ENCODE data around the gene GORASP1.

The GORASP1 gene

DNA sequence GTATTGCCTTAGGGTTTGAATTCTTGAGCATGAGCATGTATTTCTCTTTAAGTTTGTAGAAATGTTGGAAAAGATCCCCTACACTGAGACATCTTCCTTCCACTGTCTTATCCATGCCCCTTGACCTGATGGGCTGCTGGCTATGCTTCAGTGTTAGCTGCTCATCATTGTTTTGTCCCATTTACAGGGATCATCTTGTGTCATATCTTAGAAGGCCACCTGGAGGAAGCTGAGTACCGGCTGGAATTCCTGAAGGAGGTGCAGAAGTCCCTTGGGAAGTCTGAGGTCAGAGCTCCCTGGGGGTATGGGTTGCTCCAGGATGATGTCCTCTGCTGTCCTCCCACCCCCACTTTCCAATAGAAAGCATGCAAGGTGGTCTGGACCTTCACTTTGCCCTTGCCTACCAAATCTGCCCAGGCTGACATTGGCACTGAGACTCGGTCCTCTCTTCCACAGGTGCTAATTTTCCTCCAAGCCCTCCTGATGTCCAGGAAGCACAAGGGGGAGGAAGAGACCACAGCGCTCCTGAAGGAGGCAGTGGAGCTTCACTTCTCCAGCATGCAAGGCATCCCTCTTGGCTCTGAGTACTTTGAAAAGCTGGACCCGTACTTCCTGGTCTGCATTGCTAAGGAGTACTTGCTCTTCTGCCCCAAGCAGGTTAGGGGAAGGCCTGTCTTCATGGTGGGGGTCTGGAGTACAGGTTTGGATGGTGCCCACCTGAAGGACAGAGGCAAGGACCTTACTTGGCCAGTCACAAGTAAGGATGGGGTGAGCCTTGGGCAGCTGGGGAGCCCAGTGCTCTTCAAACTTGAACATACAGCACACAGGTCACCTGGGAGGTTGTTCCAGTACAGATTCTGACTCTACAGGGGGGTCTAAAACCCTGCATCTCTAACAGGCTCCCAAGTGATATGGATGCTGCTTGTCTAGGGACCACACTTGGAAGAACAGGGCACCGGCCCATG is 17.7 kb upstream of the GORASP1 start:
- no peak for DNase-seq

DNA sequence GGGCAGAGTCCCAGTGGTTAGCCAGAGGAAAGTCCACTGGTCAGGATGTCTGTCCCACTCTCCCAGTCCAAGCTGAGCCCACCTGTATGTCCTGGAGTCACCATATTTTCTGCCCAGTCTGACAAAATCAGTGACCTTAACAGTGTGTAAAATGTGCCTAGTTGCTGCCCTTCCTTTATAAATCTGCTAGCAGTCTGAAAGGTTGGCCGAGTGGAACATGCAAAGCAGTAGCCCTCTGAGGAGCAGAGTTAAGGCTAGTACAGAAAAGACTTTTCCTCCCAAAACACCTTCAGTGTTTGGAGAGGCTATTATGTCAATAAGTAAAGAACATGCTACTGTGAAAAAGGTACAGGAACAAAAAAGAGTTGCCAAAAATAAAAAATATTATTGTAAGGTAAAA is 15.4 kb upstream of the GORASP1 start:
- no peak for DNase-seq

DNA sequence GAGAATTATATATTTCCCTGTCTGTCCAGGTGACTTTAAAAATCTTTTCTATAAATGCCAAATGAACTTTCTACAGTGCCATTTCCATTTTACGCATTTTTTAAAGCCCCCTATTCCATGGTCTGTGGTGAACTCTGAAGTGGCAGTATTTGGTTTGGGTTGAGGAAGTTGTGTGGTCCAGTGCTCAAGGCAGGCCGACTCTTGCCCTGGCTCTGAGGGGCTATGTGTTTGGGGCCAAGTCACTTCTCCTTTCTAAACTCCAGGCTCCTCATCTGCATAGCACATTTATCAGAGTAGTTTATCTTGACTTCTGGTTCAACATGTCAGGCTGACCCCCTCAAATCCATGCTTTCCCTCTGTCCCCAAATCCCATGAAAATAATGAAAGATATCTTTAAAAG is 14.2 kb upstream of the GORASP1 start:
- no peak for DNase-seq

DNA sequence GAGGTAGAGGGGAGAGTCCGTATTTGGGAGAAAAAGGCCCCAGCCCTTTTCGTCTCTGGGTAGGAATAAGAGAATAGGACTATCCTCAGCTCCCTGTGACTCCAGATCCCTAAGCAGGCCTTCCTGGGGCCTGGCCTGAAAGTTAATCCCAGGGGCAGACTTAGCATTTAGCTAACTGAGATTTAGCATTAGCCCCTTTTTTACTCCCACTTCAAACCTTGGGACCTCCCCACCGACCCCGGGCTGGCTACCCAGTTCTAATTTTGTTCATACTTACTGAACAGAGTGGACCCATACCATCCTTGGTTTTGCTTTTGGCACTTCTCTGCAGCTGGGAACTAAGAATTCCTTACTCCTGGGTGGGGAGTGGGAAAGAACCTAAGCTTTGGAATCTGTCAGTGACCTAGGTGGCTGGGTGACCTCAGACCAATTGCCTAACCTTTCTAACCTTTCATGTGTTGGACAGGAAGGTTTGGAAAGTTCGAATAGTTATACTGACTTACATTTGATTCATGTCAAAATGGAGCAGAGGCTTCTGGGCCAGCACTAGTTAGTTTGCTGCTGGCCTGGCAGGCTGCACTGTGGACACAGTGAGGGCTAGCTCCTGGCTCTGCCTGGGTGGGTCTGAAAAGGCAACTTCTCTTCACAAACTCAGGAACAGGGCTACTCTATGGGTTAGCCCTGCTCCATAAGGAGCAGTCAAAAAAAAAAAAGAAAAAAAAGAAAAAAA is 11.7 kb upstream of the GORASP1 start:
- DNase-seq, result no peak

DNA sequence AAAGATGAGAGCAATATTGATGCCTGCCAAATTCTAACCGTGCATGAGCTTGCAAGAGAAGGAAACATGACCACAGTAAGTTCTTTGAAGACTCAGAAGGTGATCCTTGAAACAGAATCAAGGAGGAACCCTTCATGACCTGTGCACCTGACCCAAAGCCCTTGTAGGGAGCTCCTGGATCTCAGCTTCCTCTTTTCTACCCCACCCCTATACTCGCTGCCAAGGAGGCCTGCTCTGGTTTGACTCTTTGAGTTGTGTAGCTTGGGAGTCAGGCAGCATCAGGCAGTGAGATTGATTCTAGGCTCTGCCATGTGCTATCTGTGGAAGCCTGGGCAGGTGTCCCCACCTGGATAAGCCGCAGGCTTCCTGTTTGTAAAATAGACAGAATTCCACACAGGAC is 10.7 kb upstream of the GORASP1 start:
- no peak for DNase-seq

DNA sequence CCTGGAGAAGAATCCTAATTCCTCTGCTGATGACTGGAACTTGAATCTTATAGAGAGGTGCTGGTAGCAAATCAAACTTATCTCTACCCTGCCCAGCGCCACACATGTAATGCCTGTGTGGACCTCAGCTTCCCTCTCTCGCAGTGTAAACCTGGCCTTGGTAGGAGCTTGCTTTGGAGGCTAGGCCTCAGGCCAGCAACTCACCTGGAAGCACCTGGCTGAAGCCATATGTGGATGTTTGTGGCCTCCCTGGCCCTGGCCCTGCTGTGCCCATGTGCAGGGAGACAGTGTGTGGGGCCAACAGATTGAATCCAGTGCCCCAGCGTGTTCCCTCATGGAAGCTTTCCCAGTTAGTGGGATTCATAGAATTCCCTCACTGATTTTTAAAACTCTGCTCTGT is 8.4 kb upstream of the GORASP1 start:
- no peak for DNase-seq

DNA sequence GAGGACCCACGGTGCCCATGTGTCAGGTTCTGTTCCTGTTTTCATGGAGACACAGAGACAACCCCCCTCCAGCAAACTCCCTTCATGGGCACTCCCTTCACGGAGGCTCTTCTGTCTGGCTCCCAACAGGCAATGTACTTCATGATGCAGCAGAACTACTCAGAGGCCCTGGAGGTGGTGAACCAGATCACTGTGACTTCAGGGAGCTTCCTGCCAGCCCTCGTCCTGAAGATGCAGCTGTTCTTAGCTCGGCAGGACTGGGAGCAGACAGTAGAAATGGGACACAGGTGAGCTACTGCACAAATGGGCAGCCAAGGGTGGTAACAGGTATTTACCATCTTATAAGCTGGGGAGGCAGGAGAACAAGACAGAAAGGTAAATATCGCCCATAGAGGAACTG is 7.0 kb upstream of the GORASP1 start:
- DNase-seq, result no peak

DNA sequence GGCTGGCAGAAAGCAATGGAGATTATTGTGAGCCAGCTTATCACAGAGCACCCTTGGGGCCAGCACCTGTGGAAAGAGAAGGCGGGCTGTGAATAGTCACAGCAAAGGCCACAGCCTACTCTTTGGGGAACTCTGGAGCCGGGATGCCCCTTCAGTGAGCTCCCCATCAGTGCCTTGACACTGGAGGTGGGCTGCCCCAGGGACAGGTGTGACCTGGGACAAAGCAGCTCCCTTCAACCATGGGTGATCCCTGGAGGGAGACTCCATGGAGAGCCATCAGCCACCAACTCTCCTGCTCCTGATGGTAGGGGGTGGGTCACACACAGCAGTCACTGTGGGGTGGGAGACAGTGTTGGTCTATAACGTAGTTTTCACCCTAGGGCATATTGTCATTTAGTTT is 5.9 kb upstream of the GORASP1 start:
- no peak for DNase-seq

DNA sequence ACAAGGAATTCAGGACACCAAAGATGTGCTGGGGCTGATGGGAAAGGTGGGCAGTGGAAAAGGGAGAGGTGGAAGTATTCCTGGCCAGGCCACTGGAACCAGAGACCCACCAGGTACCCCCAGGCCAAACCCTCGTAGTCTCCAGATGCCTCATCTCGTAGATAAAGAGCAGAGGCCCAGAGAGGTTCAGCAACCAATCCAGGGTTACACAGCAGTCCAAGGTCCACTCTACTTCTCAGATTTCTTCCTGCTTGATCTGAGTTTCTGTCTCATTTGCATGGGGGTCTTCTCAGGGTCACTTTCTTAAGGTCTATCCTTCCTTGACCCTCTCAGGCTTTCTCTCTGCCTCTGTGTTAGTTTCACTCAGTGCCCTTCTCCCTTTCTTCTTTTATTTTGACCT is 5.1 kb upstream of the GORASP1 start:
- DNase-seq, result no peak

DNA sequence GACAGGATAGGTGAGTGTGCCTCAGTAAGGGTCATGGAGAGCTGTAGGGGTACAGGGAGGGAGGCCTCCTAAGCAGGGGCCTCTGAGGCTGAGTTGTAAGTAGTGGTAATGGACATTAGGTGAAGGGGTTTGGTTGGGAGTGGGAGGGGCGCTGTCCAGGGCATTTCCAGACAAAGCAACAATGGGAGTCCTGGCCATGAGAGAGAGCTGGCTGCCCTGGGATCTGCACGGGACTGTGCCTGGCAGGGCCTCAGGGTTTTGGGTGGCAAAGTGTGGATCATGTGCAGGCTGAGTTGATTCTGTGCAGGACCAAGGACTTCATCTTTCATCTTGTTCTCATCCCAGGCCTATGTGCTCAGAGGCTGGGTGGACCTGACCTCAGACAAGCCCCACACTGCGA is 4.7 kb upstream of the GORASP1 start:
- DNase-seq, result no peak

DNA sequence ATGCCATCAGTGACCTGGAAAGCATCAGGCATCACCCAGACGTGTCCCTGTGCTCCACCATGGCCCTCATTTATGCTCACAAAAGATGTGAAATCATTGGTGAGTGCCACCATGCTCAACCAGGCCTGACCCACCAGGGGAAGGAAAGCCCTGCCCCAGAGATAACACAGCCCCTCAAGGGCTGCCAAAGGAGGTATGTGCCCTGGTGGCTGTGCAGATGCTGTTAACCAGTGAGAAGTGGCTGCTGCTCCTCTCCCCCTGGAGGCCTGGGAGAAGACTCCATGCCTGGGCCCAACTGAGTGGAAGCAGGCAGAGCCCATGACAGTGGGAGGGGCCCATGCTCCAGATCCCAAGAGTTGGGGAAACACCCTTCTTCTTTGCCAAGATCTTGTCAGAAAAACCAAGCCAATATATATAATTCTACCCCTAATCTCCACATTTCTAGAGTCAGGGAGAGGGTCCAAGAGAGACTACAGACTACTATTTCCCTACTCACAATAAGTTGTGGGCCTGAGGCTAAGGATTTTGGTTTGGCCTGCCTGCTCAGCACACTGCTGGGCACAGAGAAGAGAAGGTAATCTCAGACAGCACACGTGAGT is 2.7 kb upstream of the GORASP1 start:
- no peak for DNase-seq

DNA sequence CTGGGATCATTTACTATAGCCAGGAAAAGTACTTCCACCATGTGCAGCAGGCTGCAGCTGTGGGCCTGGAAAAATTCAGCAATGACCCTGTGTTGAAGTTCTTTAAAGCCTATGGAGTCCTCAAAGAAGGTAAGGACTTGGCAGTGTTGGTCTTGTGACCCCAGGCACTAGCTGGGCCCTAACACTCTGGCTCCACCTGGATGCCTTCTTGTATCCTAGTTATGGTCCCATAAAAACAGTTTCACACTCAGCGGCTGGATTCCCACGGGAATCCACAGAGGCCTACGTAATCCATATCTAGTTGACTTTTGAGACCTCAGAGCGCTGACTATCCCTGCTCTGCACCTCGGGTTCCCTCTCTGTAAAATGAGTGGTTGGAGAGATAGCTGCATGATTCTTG is 1.7 kb upstream of the GORASP1 start:
- no peak for DNase-seq

DNA sequence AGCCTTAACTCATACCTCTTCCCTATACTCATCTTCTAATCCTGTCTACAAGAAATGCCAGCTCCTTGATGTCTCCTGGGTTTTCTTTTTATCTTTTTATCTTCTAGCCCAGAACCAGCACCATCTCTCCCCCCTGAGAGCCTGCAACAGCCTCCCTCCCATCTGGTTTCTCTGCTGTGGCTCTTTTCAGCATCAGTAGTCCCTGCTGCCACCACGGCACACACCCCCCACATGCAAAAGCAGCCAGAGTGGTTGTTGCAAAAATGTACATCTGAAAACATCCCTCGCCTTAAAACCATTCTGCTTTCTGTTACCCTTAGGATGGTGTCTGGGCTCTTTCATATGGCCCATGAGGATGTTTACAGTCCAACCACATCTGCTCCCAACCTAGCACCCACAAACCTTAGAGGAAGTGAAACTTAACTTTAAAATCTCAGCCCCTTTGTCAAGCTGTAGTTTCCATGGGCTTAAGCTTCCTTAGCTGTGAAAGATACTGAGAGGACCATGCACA is 828 bp upstream of the GORASP1 start:
- DNase-seq, result no peak

DNA sequence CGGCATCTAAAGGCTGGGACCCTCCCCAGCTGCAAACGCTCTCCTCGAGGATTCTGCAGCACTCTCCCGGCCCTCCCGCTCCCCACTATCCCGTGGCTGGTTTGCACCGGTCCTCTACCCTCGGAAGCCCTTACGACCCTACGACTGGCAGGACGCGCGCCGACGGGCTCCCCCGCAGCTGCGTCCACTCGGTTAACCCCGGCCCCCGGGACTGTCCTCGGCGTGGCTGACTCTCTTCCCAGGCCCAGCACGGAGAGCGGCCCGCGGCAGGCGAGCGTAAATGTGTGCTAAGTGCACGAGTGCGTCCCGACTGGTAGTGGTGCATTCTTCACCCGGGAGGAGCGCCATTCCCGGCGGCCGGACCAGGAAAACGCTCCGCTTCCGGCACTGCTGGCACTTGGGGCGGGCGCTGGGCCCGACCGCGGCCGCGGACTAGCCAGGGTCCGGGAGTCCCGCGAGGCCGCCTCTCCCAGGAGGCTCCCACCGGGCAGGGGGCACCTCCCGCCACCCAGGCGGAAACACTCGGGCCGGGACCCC is 508 bp downstream of the GORASP1 start:
- DNase-seq, result no peak

DNA sequence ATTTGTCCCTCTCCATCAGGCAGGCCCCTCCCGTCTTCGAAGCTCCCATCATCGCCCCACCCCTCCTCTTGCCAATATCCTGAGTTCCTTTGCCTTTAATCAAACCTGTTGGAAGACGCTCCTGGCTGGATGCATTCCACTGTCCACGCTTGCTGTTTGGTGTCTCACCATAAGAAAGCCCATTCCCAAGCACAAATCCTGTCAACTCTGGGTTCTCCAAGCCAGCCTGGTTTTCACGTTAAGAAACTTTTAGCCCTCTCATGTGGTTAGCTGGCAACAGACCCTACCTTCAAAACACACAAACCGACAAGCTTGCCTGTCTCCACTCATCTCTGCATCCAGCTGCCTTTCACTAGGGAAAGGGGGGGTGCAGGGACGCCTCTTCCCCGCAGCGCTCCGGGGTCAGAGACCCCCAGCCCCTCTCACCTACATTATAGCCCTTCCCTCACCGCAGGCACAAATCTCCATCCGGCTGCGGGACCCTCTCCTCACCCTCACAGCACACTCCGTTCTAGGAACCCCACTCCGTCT is 1.1 kb downstream of the GORASP1 start:
- no peak for DNase-seq

DNA sequence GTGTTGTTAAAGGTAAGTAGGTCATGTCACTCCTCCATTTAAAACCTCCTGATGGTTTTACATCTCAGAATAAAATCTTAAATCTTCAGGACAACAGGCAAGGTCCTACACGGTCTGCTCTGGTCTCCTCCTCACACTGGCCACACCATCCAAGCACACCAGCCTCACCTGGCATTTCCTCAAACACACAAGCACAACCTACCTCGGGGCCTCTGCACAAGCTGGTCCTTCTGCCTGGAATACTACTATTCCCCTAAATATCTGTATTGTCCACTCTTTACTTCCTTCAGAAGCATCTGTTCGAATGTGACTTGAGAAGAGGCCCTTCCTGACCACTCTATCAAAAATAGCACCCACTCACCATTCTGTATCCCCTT is 1.8 kb downstream of the GORASP1 start:
- DNase-seq, result no peak

DNA sequence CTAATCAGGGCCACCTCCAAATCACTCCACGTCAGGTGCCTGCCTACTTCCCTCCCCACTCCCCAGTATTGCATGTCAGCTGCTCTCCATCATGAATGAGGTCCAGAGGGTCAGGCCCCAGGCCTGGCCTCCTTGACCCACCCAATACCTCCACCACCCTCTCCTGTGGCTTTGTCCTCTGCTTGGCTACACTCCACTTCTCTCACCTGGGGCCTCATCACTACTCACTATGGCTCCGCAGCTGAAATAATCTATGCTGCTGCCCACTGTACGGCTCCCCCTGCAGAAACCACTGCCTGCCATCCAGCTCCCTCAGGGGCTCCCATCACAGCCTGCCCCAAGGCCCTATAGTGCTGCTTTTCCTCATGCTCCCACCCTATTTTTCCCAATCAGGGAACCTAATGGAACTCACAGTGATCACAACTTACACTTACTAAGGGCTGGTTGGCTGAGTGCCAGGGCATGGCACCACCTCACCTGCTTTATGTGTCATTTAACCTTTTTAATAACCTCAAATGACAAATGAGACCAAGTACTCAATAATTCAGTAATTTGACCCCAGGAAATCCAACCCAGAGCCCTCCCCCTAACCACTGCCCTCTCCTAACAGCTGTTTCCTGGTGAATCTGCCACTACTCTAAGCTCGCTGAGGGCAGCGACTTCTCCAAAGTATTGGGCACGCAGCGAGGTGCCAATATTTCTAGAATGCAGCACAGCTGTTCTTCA is 2.3 kb downstream of the GORASP1 start:
- no peak for DNase-seq

DNA sequence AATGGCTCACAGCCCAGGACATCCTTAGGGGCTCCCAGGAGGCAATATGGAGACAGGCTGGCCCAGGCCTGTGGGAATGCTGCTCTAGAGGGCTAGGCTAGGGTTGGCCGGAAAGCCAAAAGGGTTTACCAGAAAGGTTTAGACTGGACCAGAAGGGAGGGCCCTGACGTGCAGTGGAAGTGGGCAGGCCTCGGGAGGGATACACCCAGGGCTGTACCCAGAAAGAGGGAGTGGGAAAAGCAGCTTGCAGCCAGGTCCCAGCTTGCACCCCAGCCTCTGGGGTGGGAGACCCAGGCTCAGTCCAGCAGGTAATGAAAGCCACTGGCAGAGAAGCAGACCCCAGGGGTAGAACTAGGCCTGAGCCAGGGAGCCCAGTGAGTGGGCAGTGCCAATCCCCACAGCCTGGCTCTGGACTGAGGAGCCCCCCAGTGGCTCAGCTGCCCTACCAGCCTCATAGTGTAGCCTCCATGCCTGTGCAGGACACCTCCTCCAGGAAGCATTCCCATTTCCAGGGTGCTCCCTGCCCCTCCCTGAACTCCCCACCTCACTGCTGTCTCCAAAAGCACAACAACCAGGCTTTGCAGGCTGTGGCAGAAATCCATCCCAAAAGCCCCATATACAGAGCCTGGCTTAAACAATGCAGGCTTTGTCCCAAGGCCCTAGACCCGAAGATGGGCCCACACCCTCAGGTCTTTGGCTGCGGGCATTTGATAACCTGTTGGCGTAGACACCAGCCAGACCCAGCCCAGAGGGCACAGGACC is 3.5 kb downstream of the GORASP1 start:
- DNase-seq, result no peak

DNA sequence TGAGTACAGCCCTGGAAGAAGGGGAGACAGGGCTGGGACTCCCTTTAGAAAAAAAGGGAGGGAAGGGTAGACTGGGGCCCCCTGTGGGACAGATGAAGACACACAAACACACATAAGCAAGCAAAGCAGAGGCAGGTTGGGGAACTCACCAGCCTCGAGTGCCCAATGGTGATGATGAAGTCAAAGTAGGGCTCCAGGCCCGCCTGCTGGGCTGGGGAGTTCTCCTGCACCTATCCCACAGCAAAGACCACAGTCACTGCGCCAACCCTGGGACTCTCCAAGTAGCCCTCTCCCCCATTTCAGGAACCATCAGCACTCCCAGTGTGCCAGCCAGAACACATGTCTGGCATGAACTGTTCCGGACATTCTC is 4.1 kb downstream of the GORASP1 start:
- no peak for DNase-seq

DNA sequence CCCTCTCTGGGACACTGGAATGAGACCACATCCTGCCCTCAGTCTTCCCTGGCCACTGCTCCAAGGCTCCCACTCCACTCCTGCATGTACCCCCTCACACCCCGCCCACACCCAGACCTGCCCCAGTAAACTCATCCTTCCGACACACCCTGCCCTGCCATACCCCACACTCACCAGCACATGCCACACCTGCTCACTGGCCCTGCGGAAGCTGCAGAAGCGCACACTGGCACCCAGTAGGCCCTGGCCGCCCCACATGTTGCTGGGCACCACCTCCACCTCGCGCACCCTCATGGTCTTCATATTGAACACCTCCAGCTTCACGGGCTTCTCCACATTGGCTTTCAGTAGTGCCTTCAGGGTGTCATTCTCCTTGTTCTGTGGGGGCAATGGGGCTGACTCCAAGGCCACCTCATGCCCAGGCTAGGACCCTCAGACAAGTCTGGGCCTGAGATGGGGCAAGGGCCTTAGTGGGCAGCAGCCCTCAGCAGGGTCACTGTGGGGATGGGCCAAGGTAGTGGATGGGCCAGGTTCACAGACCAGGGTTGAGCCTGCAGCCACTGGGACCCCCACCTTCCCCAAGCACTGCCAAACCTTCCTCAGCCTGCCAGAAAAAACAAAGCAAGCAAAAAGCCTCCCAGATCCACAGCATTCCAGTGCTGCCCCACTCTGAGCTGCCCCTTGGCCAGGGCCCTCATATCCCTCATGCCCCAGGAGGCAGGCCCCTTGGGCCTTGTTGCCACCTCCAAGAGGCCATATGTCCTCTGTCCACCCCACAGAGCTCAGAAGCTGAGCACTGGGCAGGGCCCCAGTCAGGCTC is 4.7 kb downstream of the GORASP1 start:
- DNase-seq, result no peak

All from NCI-H2081 treated with DMSO at 0.1 percent for 48 hours (cell line).